ENCODE results near the gene TCTA. TPM values are rescaled to one million over a fixed set of nuclear protein-coding genes. Genes with fewer than 3 reads are reported as not detected.
A peak's percentile ranks its signal among the peaks of the same experiment; 100 is the strongest.

TCTA gene
- total and polyA plus RNA-seq, 9 of the 15 experiments (the other 6 are each of a cell fraction or from before 2014, with no cell fraction given), result 4.0 to 15.4 (median 8.2) TPM

GRCh38 chr3:49397470-49397869 lies 14.8 kb upstream of the TCTA start (continued):
- TF ChIP-seq GMEB1 (CRISPR knock-in tag; IDR thresholded peaks at IDR 0.05) (no peak), MNT (conservative IDR thresholded peaks at IDR 0.05) (peak; percentile 53 to 64; a peak in 3 of 4 replicates), SIN3A (IDR thresholded peaks at IDR 0.05; ENCODE audit: borderline replicate concordance in 2 of 2, control insufficient read depth in 1 of 2, low read depth in 2 of 2, low read length in 2 of 2) (no peak), ZNF398 (CRISPR knock-in tag; IDR thresholded peaks at IDR 0.05) (no peak), CTCF (IDR thresholded peaks at IDR 0.05 in 2 of 3, conservative IDR thresholded peaks at IDR 0.05 in 1 of 3; ENCODE audit: insufficient read depth in 2 of 3, low read depth in 1 of 3, low read length in 3 of 3) (no peak), BRD9 (IDR thresholded peaks at IDR 0.05; ENCODE audit: low read depth, partially characterized antibody) (peak; percentile 53), ZNF511 (CRISPR knock-in tag; IDR thresholded peaks at IDR 0.05) (no peak), THRB (CRISPR knock-in tag; conservative IDR thresholded peaks at IDR 0.05) (no peak), MXI1 (IDR thresholded peaks at IDR 0.05; ENCODE audit: low read depth, low read length) (peak; percentile 68; the same call in 1 of the 2 replicates), FOSL1 (tag; conservative IDR thresholded peaks at IDR 0.05) (no peak), ZNF696 (CRISPR knock-in tag; conservative IDR thresholded peaks at IDR 0.05) (no peak), STAT5B (CRISPR knock-in tag; IDR thresholded peaks at IDR 0.05) (no peak), THAP12 (CRISPR knock-in tag; IDR thresholded peaks at IDR 0.05) (no peak)

Measured in K562 (cell line).